ENCODE results near the gene THRA.
A peak's percentile ranks its signal among the peaks of the same experiment; 100 is the strongest.

The THRA gene

GRCh38 chr17:40064971-40065768, 2.4 kb downstream of the THRA start:
- DNase-seq, result no peak

GRCh38 chr17:40065769-40066510, 3.2 kb downstream of the THRA start:
- DNase-seq, result no peak

GRCh38 chr17:40067710-40068109, 4.9 kb downstream of the THRA start:
- no peak for DNase-seq

GRCh38 chr17:40068129-40068581, 5.4 kb downstream of the THRA start:
- no peak for DNase-seq

- DNase-seq, result no peak
Measured at GRCh38 chr17:40068584-40068916, 5.8 kb downstream of the THRA start.

GRCh38 chr17:40068917-40069750, 6.4 kb downstream of the THRA start:
- peak; percentile 16 to 63 for DNase-seq

GRCh38 chr17:40069751-40070708, 7.3 kb downstream of the THRA start:
- DNase-seq, result no peak

- DNase-seq, result no peak
Measured at GRCh38 chr17:40070709-40071312, 8.0 kb downstream of the THRA start.

GRCh38 chr17:40071313-40072039, 8.7 kb downstream of the THRA start:
- no peak for DNase-seq

- no peak for DNase-seq
Measured at GRCh38 chr17:40072040-40072734, 9.4 kb downstream of the THRA start.

- no peak for DNase-seq
Measured at GRCh38 chr17:40072735-40073346, 10.1 kb downstream of the THRA start.

- no peak for DNase-seq
Measured at GRCh38 chr17:40073454-40074174, 10.8 kb downstream of the THRA start.

- DNase-seq, result no peak
Measured at GRCh38 chr17:40074175-40074512, 11.4 kb downstream of the THRA start.

- DNase-seq, result no peak
Measured at GRCh38 chr17:40074871-40075200, 12.1 kb downstream of the THRA start.

- peak; percentile 31 to 56 for DNase-seq
Measured at GRCh38 chr17:40075201-40075941, 12.6 kb downstream of the THRA start.

- DNase-seq, result no peak
Measured at GRCh38 chr17:40075942-40076498, 13.3 kb downstream of the THRA start.

- DNase-seq, result no peak
Measured at GRCh38 chr17:40076591-40076990, 13.8 kb downstream of the THRA start.

GRCh38 chr17:40079545-40079944, 16.8 kb downstream of the THRA start:
- DNase-seq, result no peak

All from bone marrow (tissue), 2 donors.